HepG2 (cell line): ENCODE results near the gene SEMA6D. TPM values are rescaled to one million over a fixed set of nuclear protein-coding genes. Genes with fewer than 3 reads are reported as not detected.

Source experiments
- AKNA ChIP-seq: sonication (generic); formaldehyde crosslinking; IDR thresholded peaks from 2 replicates; pipeline ENCODE4 v1.4.0; 2020; ENCODE audit warnings: missing genetic modification reagents, borderline replicate concordance
- MAFF ChIP-seq: IDR thresholded peaks from 2 replicates; pipeline ENCODE4 v1.6.1; 2011; ENCODE audit warnings: low read depth, low read length, improper control_type of control experiment
- MEIS2 ChIP-seq: sonication (generic); formaldehyde crosslinking; IDR thresholded peaks from 2 replicates; pipeline ENCODE4 v1.9.0; 2021; ENCODE audit warnings: mild to moderate bottlenecking, missing genetic modification reagents
- NR1H2 ChIP-seq: sonication (generic); formaldehyde crosslinking; IDR thresholded peaks from 2 replicates; pipeline ENCODE4 v1.8.1; 2022; ENCODE audit warnings: low read depth, missing genetic modification reagents, borderline replicate concordance
- RFX3 ChIP-seq: IDR thresholded peaks from 2 replicates; pipeline ENCODE4 v1.6.1; 2016; ENCODE audit warnings: missing biosample characterization, missing genetic modification reagents
- ZBTB38 ChIP-seq: sonication (generic); formaldehyde crosslinking; IDR thresholded peaks from 2 replicates; pipeline ENCODE4 v1.5.1; 2020; ENCODE audit warnings: mild to moderate bottlenecking, missing genetic modification reagents
- ZBTB7B ChIP-seq: sonication (generic); formaldehyde crosslinking; IDR thresholded peaks from 2 replicates; pipeline ENCODE4 v1.4.0; 2020; ENCODE audit warnings: missing genetic modification reagents
- ZNF33B ChIP-seq: sonication (generic); formaldehyde crosslinking; IDR thresholded peaks from 2 replicates; pipeline ENCODE4 v1.5.1; 2020; ENCODE audit warnings: mild to moderate bottlenecking, missing genetic modification reagents
- ZNF574 ChIP-seq: sonication (generic); formaldehyde crosslinking; IDR thresholded peaks from 2 replicates; pipeline ENCODE4 v1.4.0; 2020; ENCODE audit warnings: missing genetic modification reagents
- polyA plus RNA-seq, 8 experiments: library from polyadenylated mRNA; depleted of rRNA in 3 of 8; stranded (reverse) in 7 of 8; unstranded in 1 of 8; fragments of >200 nt; fragmentation: Illumina TruSeq in 4 of 8; extraction: Trizol in 4 of 8; gene quantifications; 2 replicates each; pipeline versions ENCODE4 v1.2.1 to v1.2.3, GENCODE V29; 2011 to 2016; ENCODE audit warnings: low read depth in 4 of 8, missing spikeins in 1 of 8, mixed read lengths in 1 of 8; ENCODE audit not compliant: insufficient read depth in 1 of 8
- total RNA-seq, 5 experiments: library from RNA; depleted of rRNA; stranded (reverse); fragments of >200 nt; fragmentation: Illumina TruSeq; extraction: Trizol; gene quantifications; 2 replicates each; pipeline ENCODE4 v1.2.3, GENCODE V29; 2016; ENCODE audit warnings: low read depth in 1 of 5

Gene SEMA6D
- total and polyA plus RNA-seq, 2 of the 13 experiments (the other 11 are each of a cell fraction or from before 2014, with no cell fraction given), result not detected

GRCh38 chr15:47806008-47806407 lies 88.7 kb downstream of the SEMA6D start (continued):
- TF ChIP-seq AKNA (CRISPR knock-in tag) (no peak), MAFF (no peak), ZBTB7B (CRISPR knock-in tag) (no peak), MEIS2 (CRISPR knock-in tag) (no peak), ZBTB38 (no peak), NR1H2 (no peak), RFX3 (CRISPR knock-in tag) (no peak), ZNF33B (CRISPR knock-in tag) (no peak), ZNF574 (CRISPR knock-in tag) (no peak)
